Measurements from ENCODE around the gene CCDC80. TPM values are rescaled to one million over a fixed set of nuclear protein-coding genes. Genes with fewer than 3 reads are reported as not detected.

The CCDC80 gene
- total RNA-seq, 4 donors from 2014 or later, result 6.4 to 55.3 (median 18.4) TPM

GRCh38 chr3:112633191-112633590, 7.8 kb downstream of the CCDC80 start:
- no peaks in the 10 kb centered on the region for H3K9me3 ChIP-seq
- intact Hi-C loops (cut with DNase I; ENCODE audit: low total_unique reads) (no loop called here), in situ Hi-C loops (cut with MboI; ENCODE audit: low pct_ligation_motif_present in 1 of 4, low pct_unique_long_range_greater_than_20kb in 1 of 4, low sequenced_read_pairs in 3 of 4) (loop anchor here in 2 of 4 donors (25.0 kb wide), 2 partner anchors 354 to 654 kb away; partner anchors contain the start of genes CD200R1 (in 1 of the 2) and GTPBP8 (in 1 of the 2))
- H3K4me3 ChIP-seq, result no peak overlapping the region
- no peaks in the 10 kb centered on the region for H3K27me3 ChIP-seq
- H3K4me1 ChIP-seq, result peaks cover 4 to 51% (median 9%) of the 10 kb centered on the region in 4 donors
- H3K36me3 ChIP-seq, result no peaks in the 10 kb centered on the region
- TF ChIP-seq POLR2AphosphoS5 (IDR thresholded peaks at IDR 0.05) (no peak), EP300 (IDR thresholded peaks at IDR 0.05; ENCODE audit: low read depth) (no peak)
- no peak for DNase-seq
- peak overlapping the region; percentile 74 to 87 (median 82) for H3K27ac ChIP-seq
- WGBS, 2 donors (ENCODE audit: low coverage in 1 of 2), result 40 to 44% methylated on average over 3 of the region's 3 CpGs

- H3K4me1 ChIP-seq, result peaks cover 4 to 51% (median 9%) of the 10 kb centered on the region in 4 donors
- 60 to 68% methylated on average over 1 to 4 of the region's 4 CpGs for WGBS, 2 donors (ENCODE audit: low coverage in 1 of 2)
- no peaks in the 10 kb centered on the region for H3K9me3 ChIP-seq
- in situ Hi-C loops (cut with MboI; ENCODE audit: low pct_ligation_motif_present in 1 of 4, low pct_unique_long_range_greater_than_20kb in 1 of 4, low sequenced_read_pairs in 3 of 4) (loop anchor here in 2 of 4 donors (25.0 kb wide), 2 partner anchors 355 to 655 kb away; partner anchors contain the start of genes CD200R1 (in 1 of the 2) and GTPBP8 (in 1 of the 2)), intact Hi-C loops (cut with DNase I; ENCODE audit: low total_unique reads) (no loop called here)
- no peak for DNase-seq
- peak overlapping the region; percentile 14 to 87 (median 82) for H3K27ac ChIP-seq
- H3K36me3 ChIP-seq, result no peaks in the 10 kb centered on the region
- no peak overlapping the region for H3K4me3 ChIP-seq
- H3K27me3 ChIP-seq, result no peaks in the 10 kb centered on the region
- TF ChIP-seq POLR2A (IDR thresholded peaks at IDR 0.05) (no peak), POLR2AphosphoS5 (IDR thresholded peaks at IDR 0.05) (no peak), CTCF (IDR thresholded peaks at IDR 0.05) (no peak), EP300 (IDR thresholded peaks at IDR 0.05; ENCODE audit: low read depth) (no peak)
These were observed 8.3 kb downstream of the CCDC80 start for GRCh38 chr3:112632596-112632995.

- TF ChIP-seq CTCF (IDR thresholded peaks at IDR 0.05) (no peak), POLR2A (IDR thresholded peaks at IDR 0.05) (no peak), EP300 (IDR thresholded peaks at IDR 0.05; ENCODE audit: low read depth) (no peak), POLR2AphosphoS5 (IDR thresholded peaks at IDR 0.05) (no peak)
- 88 to 89% methylated on average over 2 to 3 of the region's 3 CpGs for WGBS, 2 donors (ENCODE audit: low coverage in 1 of 2)
- H3K27me3 ChIP-seq, result no peaks in the 10 kb centered on the region
- no peaks in the 10 kb centered on the region for H3K36me3 ChIP-seq
- in situ Hi-C loops (cut with MboI; ENCODE audit: low pct_ligation_motif_present in 1 of 4, low pct_unique_long_range_greater_than_20kb in 1 of 4, low sequenced_read_pairs in 3 of 4) (loop anchor here in 2 of 4 donors (25.0 kb wide), 2 partner anchors 356 to 656 kb away; partner anchors contain the start of genes CD200R1 (in 1 of the 2) and GTPBP8 (in 1 of the 2)), intact Hi-C loops (cut with DNase I; ENCODE audit: low total_unique reads) (no loop called here)
- no peak overlapping the region for H3K4me3 ChIP-seq
- H3K9me3 ChIP-seq, result no peaks in the 10 kb centered on the region
- DNase-seq, result no peak
- peak overlapping the region; percentile 11 to 66 (median 13) for H3K27ac ChIP-seq
- peaks cover 4 to 51% (median 9%) of the 10 kb centered on the region in 4 donors for H3K4me1 ChIP-seq
These were observed 9.7 kb downstream of the CCDC80 start for GRCh38 chr3:112631257-112631656.

GRCh38 chr3:112629425-112629824, 11.5 kb downstream of the CCDC80 start:
- peak; percentile 44 for DNase-seq
- Histone ChIP-seq H3K4me3 (no peak overlapping the region), H3K36me3 (no peaks in the 10 kb centered on the region), H3K27ac (peak overlapping the region; percentile 12 to 66 (median 40)), H3K27me3 (no peaks in the 10 kb centered on the region), H3K9me3 (no peaks in the 10 kb centered on the region), H3K4me1 (peaks cover 0 to 44% (median 9%) of the 10 kb centered on the region in 4 donors)
- in situ Hi-C loops (cut with MboI; ENCODE audit: low pct_ligation_motif_present in 1 of 4, low pct_unique_long_range_greater_than_20kb in 1 of 4, low sequenced_read_pairs in 3 of 4) (loop anchor here in 2 of 4 donors (25.0 kb wide), 2 partner anchors 358 to 658 kb away; partner anchors contain the start of genes CD200R1 (in 1 of the 2) and GTPBP8 (in 1 of the 2)), intact Hi-C loops (cut with DNase I; ENCODE audit: low total_unique reads) (no loop called here)
- WGBS, 2 donors (ENCODE audit: low coverage in 1 of 2), result 48 to 66% methylated on average over 7 of the region's 7 CpGs
- TF ChIP-seq POLR2A (IDR thresholded peaks at IDR 0.05), result no peak
- TF ChIP-seq POLR2AphosphoS5 (IDR thresholded peaks at IDR 0.05), result peak; percentile 54 to 72 (median 59)

- Histone ChIP-seq H3K27ac (peak overlapping the region; percentile 13 to 47 (median 40)), H3K36me3 (no peaks in the 10 kb centered on the region), H3K9me3 (no peaks in the 10 kb centered on the region), H3K27me3 (no peaks in the 10 kb centered on the region), H3K4me1 (peaks cover 0 to 29% (median 4%) of the 10 kb centered on the region in 4 donors), H3K4me3 (no peak overlapping the region)
- no peak for DNase-seq
- in situ Hi-C loops (cut with MboI; ENCODE audit: low pct_ligation_motif_present in 1 of 4, low pct_unique_long_range_greater_than_20kb in 1 of 4, low sequenced_read_pairs in 3 of 4) (loop anchor here in 2 of 4 donors (25.0 kb wide), 2 partner anchors 359 to 659 kb away; partner anchors contain the start of genes CD200R1 (in 1 of the 2) and GTPBP8 (in 1 of the 2)), intact Hi-C loops (cut with DNase I; ENCODE audit: low total_unique reads) (no loop called here)
- no peak for TF ChIP-seq EP300 (IDR thresholded peaks at IDR 0.05; ENCODE audit: low read depth)
- no peak for TF ChIP-seq POLR2AphosphoS5 (IDR thresholded peaks at IDR 0.05)
- TF ChIP-seq CTCF (IDR thresholded peaks at IDR 0.05), result no peak
- no peak for TF ChIP-seq POLR2A (IDR thresholded peaks at IDR 0.05)
- WGBS, 2 donors (ENCODE audit: low coverage in 1 of 2), result 45 to 57% methylated on average over 1 of the region's 1 CpG
These were observed 12.9 kb downstream of the CCDC80 start for GRCh38 chr3:112627919-112628466.

All from transverse colon (tissue), 4 donors.